ENCODE data around the gene METTL18. TPM values are rescaled to one million over a fixed set of nuclear protein-coding genes. Genes with fewer than 3 reads are reported as not detected.
A peak's percentile ranks its signal among the peaks of the same experiment; 100 is the strongest.
"Not testable (repeated sequence)": the region's sequence is repeated elsewhere in the genome, so short reads cannot be mapped to it uniquely, and the experiment has no call there.

The METTL18 gene
- total RNA-seq, 1 donor from 2014 or later: 6.1 TPM

- DNase-seq: no peak
- intact Hi-C loops (cut with DNase I): no loop called here
- Histone ChIP-seq H3K27ac (no peak overlapping the region), H3K4me3 (no peak overlapping the region), H3K9me3 (no peaks in the 10 kb centered on the region), H3K4me1 (no peaks in the 10 kb centered on the region), H3K36me3 (no peaks in the 10 kb centered on the region), H3K27me3 (no peaks in the 10 kb centered on the region)
- no peak for ATAC-seq
- no peak for TF ChIP-seq CTCF (IDR thresholded peaks at IDR 0.05)
These were observed 19.6 kb upstream of the METTL18 start for GRCh38 chr1:169814265-169814664.

- TF ChIP-seq CTCF (IDR thresholded peaks at IDR 0.05): no peak
- no peak for DNase-seq
- no peaks in the 10 kb centered on the region for H3K9me3 ChIP-seq
- H3K27ac ChIP-seq: no peak overlapping the region
- no peaks in the 10 kb centered on the region for H3K36me3 ChIP-seq
- H3K27me3 ChIP-seq: no peaks in the 10 kb centered on the region
- ATAC-seq: peak; percentile 73
- intact Hi-C loops (cut with DNase I): no loop called here
- no peaks in the 10 kb centered on the region for H3K4me1 ChIP-seq
- no peak overlapping the region for H3K4me3 ChIP-seq
These were observed 17.4 kb upstream of the METTL18 start for GRCh38 chr1:169812131-169812530.

GRCh38 chr1:169811418-169812035 lies 16.8 kb upstream of the METTL18 start:
- H3K27ac ChIP-seq; ATAC-seq; H3K36me3 ChIP-seq; H3K4me3 ChIP-seq; intact Hi-C loops (cut with DNase I); H3K27me3 ChIP-seq; H3K9me3 ChIP-seq; DNase-seq; H3K4me1 ChIP-seq: not testable (repeated sequence)

GRCh38 chr1:169809370-169810095 lies 14.8 kb upstream of the METTL18 start:
- TF ChIP-seq CTCF (IDR thresholded peaks at IDR 0.05): peak; percentile 61
- ATAC-seq (peak; percentile 67), DNase-seq (no peak)
- H3K4me3 ChIP-seq: no peak overlapping the region
- H3K4me1 ChIP-seq: no peaks in the 10 kb centered on the region
- no peak overlapping the region for H3K27ac ChIP-seq
- H3K27me3 ChIP-seq: no peaks in the 10 kb centered on the region
- intact Hi-C loops (cut with DNase I): no loop called here
- H3K9me3 ChIP-seq: no peaks in the 10 kb centered on the region
- H3K36me3 ChIP-seq: no peaks in the 10 kb centered on the region

GRCh38 chr1:169804941-169805340 lies 10.2 kb upstream of the METTL18 start:
- DNase-seq (no peak), ATAC-seq (no peak)
- Histone ChIP-seq H3K4me3 (no peak overlapping the region), H3K4me1 (no peaks in the 10 kb centered on the region), H3K36me3 (peaks cover 18% of the 10 kb centered on the region), H3K27ac (no peak overlapping the region), H3K9me3 (no peaks in the 10 kb centered on the region), H3K27me3 (no peaks in the 10 kb centered on the region)
- intact Hi-C loops (cut with DNase I): no loop called here
- TF ChIP-seq CTCF (IDR thresholded peaks at IDR 0.05): no peak

GRCh38 chr1:169802888-169803287 lies 8.2 kb upstream of the METTL18 start:
- H3K27ac ChIP-seq: no peak overlapping the region
- no peaks in the 10 kb centered on the region for H3K4me1 ChIP-seq
- TF ChIP-seq CTCF (IDR thresholded peaks at IDR 0.05): no peak
- intact Hi-C loops (cut with DNase I): no loop called here
- H3K9me3 ChIP-seq: no peaks in the 10 kb centered on the region
- DNase-seq (no peak), ATAC-seq (no peak)
- no peak overlapping the region for H3K4me3 ChIP-seq
- no peaks in the 10 kb centered on the region for H3K27me3 ChIP-seq
- H3K36me3 ChIP-seq: peaks cover 18% of the 10 kb centered on the region
